Naive thymus-derived CD4-positive, alpha-beta T cell (primary cell): Measurements from ENCODE around the gene GARIN3. TPM values are rescaled to one million over a fixed set of nuclear protein-coding genes. Genes with fewer than 3 reads are reported as not detected.

ENCODE experiments used
- ATAC-seq: fragments of 150-1000 bp; cut with Tn5 transposase; 2 replicates; pipeline ENCODE4 v1.10.0; 2021; ENCODE audit warnings: mild to moderate bottlenecking, moderate library complexity
- CTCF ChIA-PET: fragments of 350-600 bp; sonication (Branson Sonifier 250); formaldehyde crosslinking; loops from one replicate; lab custom pipeline; 2021; ENCODE audit warnings: antibody characterized with exemption; lab: Charles Lee
- POLR2A ChIA-PET: fragments of 350-600 bp; sonication (Branson Sonifier 250); formaldehyde crosslinking; loops from one replicate; lab custom pipeline; 2021; ENCODE audit warnings: antibody characterized with exemption, inconsistent platforms; lab: Charles Lee
- DNase-seq, 9 donors: peaks; one replicate each; pipeline versions ENCODE4 v3.0.0 to v3.0.0-alpha.2; 2020 to 2022; ENCODE audit warnings: mixed read lengths in 1 of 9
- H3K27ac ChIP-seq: one replicate; pipeline ENCODE4 v1.7.0; 2013; ENCODE audit warnings: mild to moderate bottlenecking, low read depth, low read length, moderate library complexity
- H3K27me3 ChIP-seq, 2 donors: one replicate each; pipeline ENCODE4 v1.7.0; 2013; ENCODE audit warnings: low read length in 2 of 2, mild to moderate bottlenecking in 2 of 2, moderate library complexity in 2 of 2; ENCODE audit not compliant: control insufficient read depth in 2 of 2, insufficient read depth in 2 of 2
- H3K36me3 ChIP-seq, 3 experiments: 1 replicate in 2 of 3; 2 replicates in 1 of 3; pipeline ENCODE4 v1.7.0; 2013; ENCODE audit warnings: low read length in 3 of 3, mild to moderate bottlenecking in 3 of 3, moderate library complexity in 1 of 3; ENCODE audit not compliant: insufficient read depth in 3 of 3, control insufficient read depth in 2 of 3
- H3K4me1 ChIP-seq, 2 donors: one replicate each; pipeline ENCODE4 v1.7.0; 2013; ENCODE audit warnings: low read length in 2 of 2, mild to moderate bottlenecking in 2 of 2, moderate library complexity in 1 of 2; ENCODE audit not compliant: control insufficient read depth in 2 of 2, insufficient read depth in 2 of 2
- H3K4me3 ChIP-seq: 2 replicates; pipeline ENCODE4 v1.7.0; 2013; ENCODE audit warnings: mild to moderate bottlenecking, low read length
- H3K9me3 ChIP-seq, 3 experiments: 1 replicate in 2 of 3; 2 replicates in 1 of 3; pipeline ENCODE4 v1.7.0; 2013; ENCODE audit warnings: low read length in 3 of 3; ENCODE audit not compliant: control insufficient read depth in 2 of 3
- H3K27ac Mint-ChIP-seq, 9 donors: one replicate each; pipeline ENCODE4 v1.8.0; 2020 to 2022; ENCODE audit warnings: mixed read lengths in 9 of 9, mild to moderate bottlenecking in 8 of 9, moderate library complexity in 5 of 9, inconsistent platforms in 2 of 9
- H3K27me3 Mint-ChIP-seq, 5 donors: one replicate each; pipeline ENCODE4 v1.8.0; 2021 to 2022; ENCODE audit warnings: mixed read lengths in 5 of 5, mild to moderate bottlenecking in 1 of 5
- H3K36me3 Mint-ChIP-seq, 5 donors: one replicate each; pipeline ENCODE4 v1.8.0; 2020 to 2022; ENCODE audit warnings: mixed read lengths in 5 of 5, mild to moderate bottlenecking in 3 of 5, inconsistent platforms in 1 of 5
- H3K4me1 Mint-ChIP-seq, 7 donors: one replicate each; pipeline ENCODE4 v1.8.0; 2020 to 2022; ENCODE audit warnings: mixed read lengths in 7 of 7, mild to moderate bottlenecking in 3 of 7, inconsistent platforms in 1 of 7
- H3K4me3 Mint-ChIP-seq, 10 donors: one replicate each; pipeline ENCODE4 v1.8.0; 2020 to 2022; ENCODE audit warnings: mild to moderate bottlenecking in 10 of 10, mixed read lengths in 10 of 10, moderate library complexity in 6 of 10, inconsistent platforms in 2 of 10
- H3K9me3 Mint-ChIP-seq, 11 donors: one replicate each; pipeline ENCODE4 v1.8.0; 2020 to 2022; ENCODE audit warnings: mixed read lengths in 11 of 11, mild to moderate bottlenecking in 4 of 11, inconsistent platforms in 1 of 11, moderate library complexity in 1 of 11
- intact Hi-C, 2 donors: fragments of 100-400 bp; cut with micrococcal nuclease; formaldehyde crosslinking; loops; one replicate each; pipeline ENCODE4 v1.15.1; 2023
- polyA plus RNA-seq, 2 donors: library from polyadenylated mRNA; unstranded; fragments of 300-500 nt; fragmentation: Illumina TruSeq; gene quantifications; one replicate each; pipeline ENCODE4 v1.2.3, GENCODE V29; 2021
- total RNA-seq, 6 experiments: library from RNA in 5 of 6; stranded (reverse) in 5 of 6; gene quantifications; 1 replicate in 5 of 6; 2 replicates in 1 of 6; pipeline ENCODE4 v1.2.3 and lab custom pipeline; 2021 to 2026

The GARIN3 gene
- total and polyA plus RNA-seq, 7 experiments from 2014 or later = 0.07 TPM; not detected in 6

DNA sequence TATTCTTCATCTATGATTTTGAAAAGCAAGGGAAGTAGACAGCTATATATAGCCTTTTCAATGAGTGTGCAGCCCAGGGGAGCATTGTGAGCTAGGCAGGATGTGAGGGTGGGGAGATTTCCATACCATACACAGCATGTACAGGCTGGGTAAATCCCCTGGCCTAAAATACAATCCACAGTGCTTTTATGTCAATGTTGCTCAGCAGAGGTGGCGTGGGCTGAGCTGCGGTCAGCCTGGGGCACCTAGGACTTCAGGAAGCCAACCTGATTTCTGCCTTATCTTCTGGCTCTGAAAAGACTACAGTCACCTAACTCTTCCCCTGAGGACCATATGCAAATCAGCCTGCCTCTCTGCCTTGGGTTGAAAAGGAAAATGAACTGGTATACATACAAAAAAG is 6.3 kb upstream of the GARIN3 start:
- Mint-ChIP-seq H3K4me3 (peak overlapping the region; percentile 49 to 82 (median 73)), H3K4me1 (peaks cover 33 to 91% (median 73%) of the 10 kb centered on the region in 7 donors), H3K27ac (peak overlapping the region; percentile 83 to 96 (median 94)), H3K36me3 (peaks cover 0 to 7% (median 0%) of the 10 kb centered on the region in 5 donors), H3K9me3 (peaks cover 0 to 12% (median 6%) of the 10 kb centered on the region in 11 donors), H3K27me3 (no peaks in the 10 kb centered on the region)
- peak overlapping the region; percentile 80 for H3K27ac ChIP-seq
- no peaks in the 10 kb centered on the region for H3K9me3 ChIP-seq
- DNase-seq (peak; percentile 21 to 90 (median 75)), ATAC-seq (peak; percentile 98)
- H3K4me3 ChIP-seq = peak overlapping the region; percentile 33
- H3K27me3 ChIP-seq = no peaks in the 10 kb centered on the region
- H3K36me3 ChIP-seq = no peaks in the 10 kb centered on the region
- intact Hi-C loops = loop anchor here (1.0 kb wide), 7 partner anchors 8 to 94 kb away; partner anchors contain the start of genes ITK (in 2 of the 2), CYFIP2 (in 1 of the 2) and MED7 (in 1 of the 2)
- H3K4me1 ChIP-seq = peaks cover 20 to 35% of the 10 kb centered on the region in 2 donors
- ChIA-PET CTCF (interaction anchor here (1.2 to 1.5 kb wide), 2 partner anchors 22 to 23 kb away, joined by 3 to 4 read pairs; no protein-coding TSS in a partner anchor), POLR2A (interaction anchor here (0.7 to 20.7 kb wide), 17 partner anchors 8 to 96 kb away, joined by 3 to 345 read pairs (median 5); partner anchors contain the start of genes ITK and MED7)

- ATAC-seq (no peak), DNase-seq (no peak)
- Mint-ChIP-seq H3K36me3 (peaks cover 0 to 4% (median 0%) of the 10 kb centered on the region in 5 donors), H3K9me3 (peaks cover 0 to 12% (median 6%) of the 10 kb centered on the region in 11 donors), H3K27me3 (no peaks in the 10 kb centered on the region), H3K4me3 (peak overlapping the region in 3 of 10 donors; percentile 13 to 81 (median 78)), H3K4me1 (peaks cover 36 to 84% (median 75%) of the 10 kb centered on the region in 7 donors), H3K27ac (peak overlapping the region in 5 of 9 donors; percentile 72 to 93 (median 90))
- H3K36me3 ChIP-seq = no peaks in the 10 kb centered on the region
- H3K9me3 ChIP-seq = no peaks in the 10 kb centered on the region
- no peak overlapping the region for H3K27ac ChIP-seq
- POLR2A ChIA-PET = interaction anchor here (0.9 to 3.2 kb wide), 10 partner anchors 8 to 104 kb away, joined by 3 to 27 read pairs (median 4); partner anchors contain the start of gene ITK
- no peak overlapping the region for H3K4me3 ChIP-seq
- intact Hi-C loops = no loop called here
- CTCF ChIA-PET = interaction anchor here (0.7 to 1.7 kb wide), 6 partner anchors 8 to 159 kb away, joined by 3 to 9 read pairs (median 4); partner anchors contain the start of gene ITK
- peaks cover 26 to 42% of the 10 kb centered on the region in 2 donors for H3K4me1 ChIP-seq
- H3K27me3 ChIP-seq = no peaks in the 10 kb centered on the region
Observed at GRCh38 chr5:157168286-157168685, 2.2 kb upstream of the GARIN3 start.

DNA sequence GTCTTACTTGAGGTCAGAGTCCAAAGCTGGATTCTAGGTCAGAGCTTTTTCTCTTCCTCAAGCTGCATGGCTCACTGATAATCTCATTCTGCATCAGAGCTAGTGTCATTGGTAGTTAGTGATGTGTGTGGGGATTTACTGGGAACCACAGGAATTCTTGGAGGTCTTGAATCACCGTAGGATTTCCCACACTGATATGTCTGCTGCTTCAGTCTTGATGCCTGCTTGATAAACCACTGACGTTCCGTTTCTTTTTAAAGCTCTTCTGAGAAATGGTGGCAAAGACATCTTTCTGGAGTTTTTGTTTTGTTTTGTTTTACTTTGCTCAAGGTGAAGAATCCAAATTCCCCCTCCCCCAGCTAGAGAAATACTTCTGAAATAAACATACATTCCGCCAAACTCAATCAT is 1.2 kb upstream of the GARIN3 start:
- H3K9me3 ChIP-seq = no peaks in the 10 kb centered on the region
- peak; percentile 34 for ATAC-seq

GRCh38 chr5:157165668-157166067 is 396 bp downstream of the GARIN3 start:
- H3K4me1 Mint-ChIP-seq = peaks cover 25 to 70% (median 65%) of the 10 kb centered on the region in 7 donors
- ChIA-PET POLR2A (interaction anchor here (0.7 to 3.2 kb wide), 10 partner anchors 10 to 117 kb away, joined by 3 to 27 read pairs (median 4); partner anchors contain the start of genes ITK and MED7), CTCF (no interaction called here)
- peaks cover 0 to 8% (median 0%) of the 10 kb centered on the region in 5 donors for H3K36me3 Mint-ChIP-seq
- intact Hi-C loops = loop anchor here in 1 of 2 donors (1.0 kb wide), 1 partner anchor 13 kb away; no protein-coding TSS in a partner anchor
- H3K27me3 ChIP-seq = no peaks in the 10 kb centered on the region
- no peak overlapping the region for H3K27ac ChIP-seq
- peaks cover 0 to 12% (median 5%) of the 10 kb centered on the region in 11 donors for H3K9me3 Mint-ChIP-seq
- ATAC-seq (no peak), DNase-seq (no peak)
- H3K4me1 ChIP-seq = peaks cover 15 to 20% of the 10 kb centered on the region in 2 donors
- H3K9me3 ChIP-seq = no peaks in the 10 kb centered on the region
- no peaks in the 10 kb centered on the region for H3K27me3 Mint-ChIP-seq
- no peak overlapping the region for H3K4me3 Mint-ChIP-seq
- peak overlapping the region in 5 of 9 donors; percentile 34 to 93 (median 84) for H3K27ac Mint-ChIP-seq
- H3K36me3 ChIP-seq = no peaks in the 10 kb centered on the region
- H3K4me3 ChIP-seq = no peak overlapping the region

More for the DNA sequence above, 1.2 kb upstream of the GARIN3 start:
- ChIA-PET CTCF (interaction anchor here (0.9 to 1.7 kb wide), 7 partner anchors 9 to 82 kb away, joined by 3 to 9 read pairs (median 4); partner anchors contain the start of gene ITK), POLR2A (interaction anchor here (0.6 to 3.2 kb wide), 15 partner anchors 9 to 105 kb away, joined by 3 to 27 read pairs (median 4); partner anchors contain the start of genes ITK and MED7)
- no peaks in the 10 kb centered on the region for H3K36me3 ChIP-seq
- Mint-ChIP-seq H3K27ac (peak overlapping the region; percentile 68 to 93 (median 87)), H3K9me3 (peaks cover 0 to 12% (median 6%) of the 10 kb centered on the region in 11 donors), H3K4me3 (peak overlapping the region; percentile 50 to 81 (median 72)), H3K27me3 (no peaks in the 10 kb centered on the region), H3K36me3 (peaks cover 0 to 9% (median 0%) of the 10 kb centered on the region in 5 donors), H3K4me1 (peaks cover 31 to 78% (median 72%) of the 10 kb centered on the region in 7 donors)
- H3K27me3 ChIP-seq = no peaks in the 10 kb centered on the region
- H3K4me1 ChIP-seq = peaks cover 16 to 33% of the 10 kb centered on the region in 2 donors
- H3K4me3 ChIP-seq = peak overlapping the region; percentile 21
- peak overlapping the region; percentile 62 for H3K27ac ChIP-seq
- intact Hi-C loops = loop anchor here (1.0 kb wide), 3 partner anchors 8 to 14 kb away; no protein-coding TSS in a partner anchor
- DNase-seq = no peak

GRCh38 chr5:157165261-157165660 is 803 bp downstream of the GARIN3 start:
- H3K9me3 Mint-ChIP-seq = peaks cover 0 to 8% (median 2%) of the 10 kb centered on the region in 11 donors
- H3K4me3 Mint-ChIP-seq = no peak overlapping the region
- peaks cover 0 to 5% (median 0%) of the 10 kb centered on the region in 5 donors for H3K36me3 Mint-ChIP-seq
- H3K27ac Mint-ChIP-seq = peak overlapping the region in 2 of 9 donors; percentile 92 to 93
- DNase-seq (no peak), ATAC-seq (no peak)
- no peaks in the 10 kb centered on the region for H3K9me3 ChIP-seq
- H3K4me1 ChIP-seq = peaks cover 18 to 20% of the 10 kb centered on the region in 2 donors
- no peak overlapping the region for H3K4me3 ChIP-seq
- H3K36me3 ChIP-seq = no peaks in the 10 kb centered on the region
- ChIA-PET POLR2A (interaction anchor here (0.7 to 2.7 kb wide), 8 partner anchors 10 to 118 kb away, joined by 3 to 18 read pairs (median 4); partner anchors contain the start of gene MED7), CTCF (no interaction called here)
- H3K27me3 Mint-ChIP-seq = no peaks in the 10 kb centered on the region
- H3K4me1 Mint-ChIP-seq = peaks cover 24 to 68% (median 62%) of the 10 kb centered on the region in 7 donors
- intact Hi-C loops = no loop called here
- no peak overlapping the region for H3K27ac ChIP-seq
- no peaks in the 10 kb centered on the region for H3K27me3 ChIP-seq

DNA sequence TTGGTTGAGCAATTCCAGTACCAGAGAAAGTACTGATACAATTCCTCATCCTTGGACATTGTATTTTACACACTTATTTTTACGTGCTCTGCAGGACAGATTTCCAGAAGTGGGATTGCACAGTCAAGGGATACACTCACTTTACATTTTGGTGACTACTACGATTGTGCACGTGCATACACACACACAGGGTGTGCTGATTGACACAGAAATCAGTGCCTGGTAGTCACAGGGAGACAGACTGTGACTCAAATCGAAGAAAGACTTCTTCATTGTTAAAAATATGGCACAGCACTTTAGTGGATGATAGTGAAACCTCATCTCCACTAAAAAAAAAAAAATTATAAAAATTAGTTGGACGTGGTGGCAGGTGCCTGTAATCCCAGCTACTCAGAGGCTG is 1.5 kb downstream of the GARIN3 start:
- H3K4me3 ChIP-seq = no peak overlapping the region
- peaks cover 0 to 5% (median 0%) of the 10 kb centered on the region in 5 donors for H3K36me3 Mint-ChIP-seq
- peaks cover 0 to 3% (median 0%) of the 10 kb centered on the region in 11 donors for H3K9me3 Mint-ChIP-seq
- DNase-seq (no peak), ATAC-seq (no peak)
- peak overlapping the region in 2 of 9 donors; percentile 15 to 42 for H3K27ac Mint-ChIP-seq
- POLR2A ChIA-PET = interaction anchor here (0.9 to 1.8 kb wide), 3 partner anchors 52 to 119 kb away, joined by 3 to 4 read pairs (median 4); no protein-coding TSS in a partner anchor
- CTCF ChIA-PET = no interaction called here
- intact Hi-C loops = no loop called here
- H3K4me3 Mint-ChIP-seq = no peak overlapping the region
- H3K9me3 ChIP-seq = no peaks in the 10 kb centered on the region
- H3K4me1 Mint-ChIP-seq = peaks cover 28 to 70% (median 64%) of the 10 kb centered on the region in 7 donors
- no peaks in the 10 kb centered on the region for H3K27me3 Mint-ChIP-seq
- no peaks in the 10 kb centered on the region for H3K36me3 ChIP-seq
- H3K27ac ChIP-seq = no peak overlapping the region
- H3K4me1 ChIP-seq = peaks cover 26 to 27% of the 10 kb centered on the region in 2 donors
- H3K27me3 ChIP-seq = no peaks in the 10 kb centered on the region
